SK-N-SH (cell line): ENCODE measurements around the gene ZBTB12. TPM values are rescaled to one million over a fixed set of nuclear protein-coding genes. Genes with fewer than 3 reads are reported as not detected.

Source experiments
- CTCF ChIA-PET: fragments of 300-600, 350-600 bp; formaldehyde crosslinking; extraction: SDS; loops from one replicate; lab custom pipeline; 2021; lab: Yijun Ruan, JAX
- POLR2A ChIA-PET: fragments of 350-600 bp; sonication (Branson Sonifier 250); formaldehyde crosslinking; extraction: SDS; loops from one replicate; lab custom pipeline; 2020; ENCODE audit warnings: antibody characterized with exemption, inconsistent platforms; lab: Yijun Ruan, JAX
- DNase-seq: peaks from one replicate; pipeline ENCODE4 v3.0.0; 2012
- H2AFZ ChIP-seq: fragments of 200-600 bp; sonication (generic); 2 replicates; pipeline ENCODE4 v1.8.1; 2016; ENCODE audit warnings: antibody characterized with exemption, mild to moderate bottlenecking, low read depth
- H3F3A ChIP-seq: fragments of 200-600 bp; sonication (generic); replicated peaks from 2 replicates; pipeline ENCODE3; 2016; ENCODE audit warnings: antibody characterized with exemption, mild to moderate bottlenecking; ENCODE audit not compliant: insufficient read depth
- H3K27ac ChIP-seq, 2 experiments: fragments of 200-500 bp in 1 of 2; fragments of 200-600 bp in 1 of 2; sonication (Bioruptor generic) in 1 of 2; sonication (generic), shearing (Covaris generic) in 1 of 2; 2 replicates each; pipeline versions ENCODE4 v1.5.1 to v1.6.1; 2014 to 2016; ENCODE audit warnings: low read depth in 2 of 2, inconsistent platforms in 1 of 2, low read length in 1 of 2, mild to moderate bottlenecking in 1 of 2, mixed read lengths in 1 of 2
- H3K27me3 ChIP-seq: fragments of 200-600 bp; sonication (generic), shearing (Covaris generic); 2 replicates; pipeline ENCODE4 v1.6.1; 2016; ENCODE audit warnings: mixed run types; ENCODE audit not compliant: insufficient read depth
- H3K36me3 ChIP-seq, 2 experiments: fragments of 200-500 bp in 1 of 2; fragments of 200-600 bp in 1 of 2; sonication (Bioruptor generic) in 1 of 2; sonication (generic) in 1 of 2; replicated peaks in 1 of 2; 2 replicates each; pipeline versions ENCODE3 to v1.5.1; 2014 to 2016; ENCODE audit warnings: low read length in 1 of 2, mild to moderate bottlenecking in 1 of 2; ENCODE audit not compliant: insufficient read depth in 2 of 2, control insufficient read depth in 1 of 2
- H3K4me1 ChIP-seq, 2 experiments: fragments of 200-500 bp in 1 of 2; fragments of 200-600 bp in 1 of 2; sonication (Bioruptor generic) in 1 of 2; sonication (generic), shearing (Covaris generic) in 1 of 2; 2 replicates each; pipeline versions ENCODE4 v1.5.1 to v1.6.1; 2014 to 2016; ENCODE audit warnings: low read depth in 1 of 2, low read length in 1 of 2, mixed run types in 1 of 2; ENCODE audit not compliant: insufficient read depth in 2 of 2, control insufficient read depth in 1 of 2
- H3K4me2 ChIP-seq: fragments of 200-600 bp; sonication (generic), shearing (Covaris generic); 2 replicates; pipeline ENCODE4 v1.6.1; 2017; ENCODE audit warnings: mixed run types
- H3K4me3 ChIP-seq, 2 experiments: fragments of 200-500 bp in 1 of 2; fragments of 200-600 bp in 1 of 2; sonication (Bioruptor generic) in 1 of 2; sonication (generic), shearing (Covaris generic) in 1 of 2; 2 replicates each; pipeline versions ENCODE4 v1.5.1 to v1.8.1; 2014 to 2016; ENCODE audit warnings: low read depth in 2 of 2, inconsistent platforms in 1 of 2, low read length in 1 of 2, mild to moderate bottlenecking in 1 of 2, mixed read lengths in 1 of 2, moderate library complexity in 1 of 2
- H3K79me2 ChIP-seq: fragments of 200-600 bp; sonication (generic); 2 replicates; pipeline ENCODE4 v1.8.1; 2017; ENCODE audit warnings: mild to moderate bottlenecking; ENCODE audit not compliant: insufficient read depth
- H3K9ac ChIP-seq: fragments of 200-600 bp; sonication (generic); 2 replicates; pipeline ENCODE4 v1.6.1; 2017; ENCODE audit warnings: mixed run types
- H3K9me2 ChIP-seq: fragments of 200-600 bp; sonication (generic); 2 replicates; pipeline ENCODE4 v1.6.1; 2017; ENCODE audit warnings: mixed run types
- H3K9me3 ChIP-seq: fragments of 200-600 bp; sonication (generic); 2 replicates; pipeline ENCODE4 v1.6.1; 2017; ENCODE audit warnings: mixed run types, mild to moderate bottlenecking, moderate library complexity
- H4K20me1 ChIP-seq: fragments of 200-600 bp; sonication (generic); 2 replicates; pipeline ENCODE4 v1.6.1; 2017; ENCODE audit warnings: mild to moderate bottlenecking, mixed run types; ENCODE audit not compliant: insufficient read depth
- EZH2phosphoT487 ChIP-seq: fragments of 200-600 bp; sonication (generic); IDR thresholded peaks from 2 replicates; pipeline ENCODE4 v1.6.1; 2017; ENCODE audit warnings: low read depth, mixed run types, mild to moderate bottlenecking, antibody characterized with exemption, moderate library complexity, borderline replicate concordance
- FOSL2 ChIP-seq: IDR thresholded peaks from 2 replicates; pipeline ENCODE4 v1.4.0; 2012; ENCODE audit warnings: low read depth, mild to moderate bottlenecking, moderate library complexity, borderline replicate concordance
- MEF2A ChIP-seq: IDR thresholded peaks from 2 replicates; pipeline ENCODE4 v1.4.0; 2012; ENCODE audit warnings: low read depth, borderline replicate concordance
- NFIC ChIP-seq: IDR thresholded peaks from 2 replicates; pipeline ENCODE4 v1.4.0; 2012; ENCODE audit warnings: borderline replicate concordance
- RFX5 ChIP-seq: IDR thresholded peaks from 2 replicates; pipeline ENCODE4 v1.6.1; 2012; ENCODE audit warnings: mild to moderate bottlenecking, improper control_type of control experiment, low read length
- RXRA ChIP-seq: IDR thresholded peaks from 2 replicates; pipeline ENCODE4 v1.4.0; 2012; ENCODE audit warnings: low read depth, mild to moderate bottlenecking, borderline replicate concordance
- SIN3A ChIP-seq: IDR thresholded peaks from 2 replicates; pipeline ENCODE4 v1.6.1; 2012; ENCODE audit warnings: low read depth, mild to moderate bottlenecking, low read length, moderate library complexity, borderline replicate concordance
- SMC3 ChIP-seq: IDR thresholded peaks from 2 replicates; pipeline ENCODE4 v1.6.1; 2012; ENCODE audit warnings: low read depth, low read length, improper control_type of control experiment
- TAF1 ChIP-seq: IDR thresholded peaks from 2 replicates; pipeline ENCODE4 v1.6.1; 2012; ENCODE audit warnings: low read depth, mild to moderate bottlenecking, low read length, moderate library complexity, borderline replicate concordance
- TCF12 ChIP-seq: IDR thresholded peaks from 2 replicates; pipeline ENCODE4 v1.4.0; 2012
- YY1 ChIP-seq: IDR thresholded peaks from 2 replicates; pipeline ENCODE4 v1.4.0; 2012; ENCODE audit warnings: low read depth, mild to moderate bottlenecking
- WGBS: methylation state at CpG from one replicate; pipeline ENCODE4 v1.1.6; 2017; ENCODE audit warnings: low lambda C conversion rate; 5-methylcytosine and 5-hydroxymethylcytosine counted together
- polyA plus RNA-seq, 3 experiments: library from polyadenylated mRNA; depleted of rRNA; stranded (reverse); fragments of >200 nt; gene quantifications; 2 replicates each; pipeline ENCODE4 v1.2.3, GENCODE V29; 2012
- TF ChIP-seq, protein P1 (sequence below): IDR thresholded peaks from 2 replicates; pipeline ENCODE4 v1.4.0; 2012; ENCODE audit warnings: low read depth, borderline replicate concordance
- TF ChIP-seq, protein P2 (sequence below): IDR thresholded peaks from 2 replicates; pipeline ENCODE4 v1.6.1; 2012; ENCODE audit warnings: mild to moderate bottlenecking, low read depth, low read length, moderate library complexity
- TF ChIP-seq, protein P3 (sequence below): fragments of 150-350 bp; IDR thresholded peaks from 2 replicates; pipeline ENCODE4 v1.6.1; 2016; ENCODE audit warnings: mild to moderate bottlenecking, low read depth, low read length
- TF ChIP-seq, protein P4 (sequence below): fragments of 200-600 bp; sonication (generic); IDR thresholded peaks from 2 replicates; pipeline ENCODE4 v1.6.1; 2017; ENCODE audit warnings: antibody characterized with exemption, mild to moderate bottlenecking, moderate library complexity

The ZBTB12 gene
- polyA plus RNA-seq, 1 of the 3 experiments (the other 2 are of a cell fraction) = 8.3 TPM

DNA sequence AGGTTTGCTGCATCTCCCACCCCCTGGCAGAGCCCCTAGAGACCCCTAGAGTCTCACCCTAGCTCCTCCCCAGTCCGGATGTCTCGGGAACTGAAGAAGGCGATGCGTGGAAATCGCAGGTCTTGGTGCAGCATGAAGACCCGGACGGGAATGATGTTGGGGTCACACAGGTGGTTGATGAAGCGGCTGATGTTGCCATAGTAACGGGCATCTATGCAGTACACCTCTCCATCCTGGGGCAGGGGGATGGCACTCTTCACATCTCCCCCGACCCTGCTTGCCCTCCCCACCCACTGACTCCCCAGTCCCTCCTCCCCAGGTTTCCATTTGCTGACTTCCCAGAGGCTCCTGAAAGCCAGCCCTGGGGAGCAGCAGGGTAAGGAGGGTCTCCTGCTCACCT lies 21.3 kb downstream of the ZBTB12 start:
- DNase-seq = no peak
- H3K9me3 ChIP-seq = no peaks in the 10 kb centered on the region
- H4K20me1 ChIP-seq = no peaks in the 10 kb centered on the region
- H3K27me3 ChIP-seq = no peaks in the 10 kb centered on the region
- WGBS = 92% methylated on average over 10 of the region's 10 CpGs
- no peak overlapping the region for H2AFZ ChIP-seq
- H3K79me2 ChIP-seq = no peaks in the 10 kb centered on the region
- H3K36me3 ChIP-seq = peaks cover 7 to 46% of the 10 kb centered on the region in 2 experiments
- no peaks in the 10 kb centered on the region for H3K9me2 ChIP-seq
- no peak overlapping the region for H3K27ac ChIP-seq
- no peak overlapping the region for H3K4me3 ChIP-seq
- no peaks in the 10 kb centered on the region for H3K4me1 ChIP-seq
- H3F3A ChIP-seq = peaks cover 5% of the 10 kb centered on the region
- POLR2A ChIA-PET = no interaction called here
- CTCF ChIA-PET = interaction anchor here (1.1 to 1.6 kb wide), 2 partner anchors 9 to 17 kb away, joined by 5 to 7 read pairs; no protein-coding TSS in a partner anchor
- no peak for TF ChIP-seq MEF2A
- no peak for TF ChIP-seq SMC3
- no peak for TF ChIP-seq RXRA
- TF ChIP-seq SIN3A = no peak
- no peak for TF ChIP-seq RFX5
- TF ChIP-seq, protein P1, sequence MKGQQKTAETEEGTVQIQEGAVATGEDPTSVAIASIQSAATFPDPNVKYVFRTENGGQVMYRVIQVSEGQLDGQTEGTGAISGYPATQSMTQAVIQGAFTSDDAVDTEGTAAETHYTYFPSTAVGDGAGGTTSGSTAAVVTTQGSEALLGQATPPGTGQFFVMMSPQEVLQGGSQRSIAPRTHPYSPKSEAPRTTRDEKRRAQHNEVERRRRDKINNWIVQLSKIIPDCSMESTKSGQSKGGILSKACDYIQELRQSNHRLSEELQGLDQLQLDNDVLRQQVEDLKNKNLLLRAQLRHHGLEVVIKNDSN = no peak
- TF ChIP-seq, protein P2, sequence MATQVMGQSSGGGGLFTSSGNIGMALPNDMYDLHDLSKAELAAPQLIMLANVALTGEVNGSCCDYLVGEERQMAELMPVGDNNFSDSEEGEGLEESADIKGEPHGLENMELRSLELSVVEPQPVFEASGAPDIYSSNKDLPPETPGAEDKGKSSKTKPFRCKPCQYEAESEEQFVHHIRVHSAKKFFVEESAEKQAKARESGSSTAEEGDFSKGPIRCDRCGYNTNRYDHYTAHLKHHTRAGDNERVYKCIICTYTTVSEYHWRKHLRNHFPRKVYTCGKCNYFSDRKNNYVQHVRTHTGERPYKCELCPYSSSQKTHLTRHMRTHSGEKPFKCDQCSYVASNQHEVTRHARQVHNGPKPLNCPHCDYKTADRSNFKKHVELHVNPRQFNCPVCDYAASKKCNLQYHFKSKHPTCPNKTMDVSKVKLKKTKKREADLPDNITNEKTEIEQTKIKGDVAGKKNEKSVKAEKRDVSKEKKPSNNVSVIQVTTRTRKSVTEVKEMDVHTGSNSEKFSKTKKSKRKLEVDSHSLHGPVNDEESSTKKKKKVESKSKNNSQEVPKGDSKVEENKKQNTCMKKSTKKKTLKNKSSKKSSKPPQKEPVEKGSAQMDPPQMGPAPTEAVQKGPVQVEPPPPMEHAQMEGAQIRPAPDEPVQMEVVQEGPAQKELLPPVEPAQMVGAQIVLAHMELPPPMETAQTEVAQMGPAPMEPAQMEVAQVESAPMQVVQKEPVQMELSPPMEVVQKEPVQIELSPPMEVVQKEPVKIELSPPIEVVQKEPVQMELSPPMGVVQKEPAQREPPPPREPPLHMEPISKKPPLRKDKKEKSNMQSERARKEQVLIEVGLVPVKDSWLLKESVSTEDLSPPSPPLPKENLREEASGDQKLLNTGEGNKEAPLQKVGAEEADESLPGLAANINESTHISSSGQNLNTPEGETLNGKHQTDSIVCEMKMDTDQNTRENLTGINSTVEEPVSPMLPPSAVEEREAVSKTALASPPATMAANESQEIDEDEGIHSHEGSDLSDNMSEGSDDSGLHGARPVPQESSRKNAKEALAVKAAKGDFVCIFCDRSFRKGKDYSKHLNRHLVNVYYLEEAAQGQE = no peak
- H3K9ac ChIP-seq = no peak overlapping the region
- H3K4me2 ChIP-seq = no peak overlapping the region

DNA sequence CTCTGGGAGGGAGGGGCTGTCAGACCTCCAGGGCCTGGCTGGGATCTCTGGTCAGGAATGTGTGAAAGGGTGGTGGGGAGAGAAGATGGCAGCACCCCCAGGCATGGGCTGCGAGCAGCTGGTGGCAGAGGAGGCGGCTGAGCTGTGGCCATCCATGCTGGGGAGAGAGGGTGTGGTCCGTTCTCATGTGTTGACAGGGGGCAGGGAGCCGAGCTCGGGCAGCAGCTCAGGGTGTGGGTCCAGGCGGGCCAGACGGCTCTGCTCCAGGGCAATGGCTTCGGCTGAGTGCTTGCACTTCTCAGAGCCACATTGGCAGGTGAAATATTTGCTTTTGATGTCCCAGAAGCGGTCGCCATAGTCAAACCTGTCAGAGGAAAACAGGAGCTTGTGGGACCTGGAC lies 22.0 kb downstream of the ZBTB12 start:
- Histone ChIP-seq H3K36me3 (peaks cover 0 to 46% of the 10 kb centered on the region in 2 experiments), H3F3A (peaks cover 5% of the 10 kb centered on the region), H3K4me3 (no peak overlapping the region), H3K4me2 (no peak overlapping the region), H4K20me1 (no peaks in the 10 kb centered on the region), H3K4me1 (no peaks in the 10 kb centered on the region), H3K79me2 (no peaks in the 10 kb centered on the region), H2AFZ (no peak overlapping the region), H3K27me3 (no peaks in the 10 kb centered on the region), H3K9me3 (no peaks in the 10 kb centered on the region), H3K9ac (no peak overlapping the region), H3K9me2 (no peaks in the 10 kb centered on the region), H3K27ac (no peak overlapping the region)
- ChIA-PET POLR2A (interaction anchor here (0.9 kb wide), 1 partner anchor 16 kb away, joined by 4 read pairs; no protein-coding TSS in a partner anchor), CTCF (interaction anchor here (1.1 to 1.6 kb wide), 2 partner anchors 10 to 16 kb away, joined by 5 to 7 read pairs; no protein-coding TSS in a partner anchor)
- WGBS = 90% methylated on average over 8 of the region's 10 CpGs
- DNase-seq = no peak
- no peak for TF ChIP-seq FOSL2
- TF ChIP-seq, protein P3, sequence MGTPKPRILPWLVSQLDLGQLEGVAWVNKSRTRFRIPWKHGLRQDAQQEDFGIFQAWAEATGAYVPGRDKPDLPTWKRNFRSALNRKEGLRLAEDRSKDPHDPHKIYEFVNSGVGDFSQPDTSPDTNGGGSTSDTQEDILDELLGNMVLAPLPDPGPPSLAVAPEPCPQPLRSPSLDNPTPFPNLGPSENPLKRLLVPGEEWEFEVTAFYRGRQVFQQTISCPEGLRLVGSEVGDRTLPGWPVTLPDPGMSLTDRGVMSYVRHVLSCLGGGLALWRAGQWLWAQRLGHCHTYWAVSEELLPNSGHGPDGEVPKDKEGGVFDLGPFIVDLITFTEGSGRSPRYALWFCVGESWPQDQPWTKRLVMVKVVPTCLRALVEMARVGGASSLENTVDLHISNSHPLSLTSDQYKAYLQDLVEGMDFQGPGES = no peak
- no peak for TF ChIP-seq TCF12
- no peak for TF ChIP-seq EZH2phosphoT487
- TF ChIP-seq YY1 = no peak
- TF ChIP-seq, protein P4, sequence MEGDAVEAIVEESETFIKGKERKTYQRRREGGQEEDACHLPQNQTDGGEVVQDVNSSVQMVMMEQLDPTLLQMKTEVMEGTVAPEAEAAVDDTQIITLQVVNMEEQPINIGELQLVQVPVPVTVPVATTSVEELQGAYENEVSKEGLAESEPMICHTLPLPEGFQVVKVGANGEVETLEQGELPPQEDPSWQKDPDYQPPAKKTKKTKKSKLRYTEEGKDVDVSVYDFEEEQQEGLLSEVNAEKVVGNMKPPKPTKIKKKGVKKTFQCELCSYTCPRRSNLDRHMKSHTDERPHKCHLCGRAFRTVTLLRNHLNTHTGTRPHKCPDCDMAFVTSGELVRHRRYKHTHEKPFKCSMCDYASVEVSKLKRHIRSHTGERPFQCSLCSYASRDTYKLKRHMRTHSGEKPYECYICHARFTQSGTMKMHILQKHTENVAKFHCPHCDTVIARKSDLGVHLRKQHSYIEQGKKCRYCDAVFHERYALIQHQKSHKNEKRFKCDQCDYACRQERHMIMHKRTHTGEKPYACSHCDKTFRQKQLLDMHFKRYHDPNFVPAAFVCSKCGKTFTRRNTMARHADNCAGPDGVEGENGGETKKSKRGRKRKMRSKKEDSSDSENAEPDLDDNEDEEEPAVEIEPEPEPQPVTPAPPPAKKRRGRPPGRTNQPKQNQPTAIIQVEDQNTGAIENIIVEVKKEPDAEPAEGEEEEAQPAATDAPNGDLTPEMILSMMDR = no peak
- no peak for TF ChIP-seq TAF1
- TF ChIP-seq NFIC = no peak
- TF ChIP-seq, all 33 proteins: peak for 0
